GM23338 (cell line): ENCODE results near the gene CNBD2.
"Not testable (repeated sequence)": the region's sequence is repeated elsewhere in the genome, so short reads cannot be mapped to it uniquely, and the experiment has no call there.

ENCODE experiments used
- CREB1 ChIP-seq: fragments of 250-450 bp; sonication (Bioruptor Pico); IDR thresholded peaks from 2 replicates; pipeline ENCODE4 v1.5.0; 2020; ENCODE audit warnings: low read depth, mild to moderate bottlenecking, moderate library complexity
- CTCF ChIP-seq, 2 experiments: fragments of 200-600 bp in 1 of 2; sonication (generic) in 1 of 2; conservative IDR thresholded peaks; 2 replicates each; pipeline versions ENCODE4 v1.5.1 to v1.6.1; 2016 to 2017; ENCODE audit warnings: antibody characterized with exemption in 2 of 2, low read depth in 2 of 2, mild to moderate bottlenecking in 2 of 2, moderate library complexity in 1 of 2
- ETS1 ChIP-seq: IDR thresholded peaks from 2 replicates; pipeline ENCODE4 v1.6.1; 2016; ENCODE audit warnings: antibody characterized with exemption
- EZH2 ChIP-seq: fragments of 200-600 bp; sonication (generic); IDR thresholded peaks from one replicate; pipeline ENCODE4 v1.8.0; 2017; ENCODE audit warnings: antibody characterized with exemption, mild to moderate bottlenecking, low read depth; ENCODE audit not compliant: unreplicated experiment
- EZH2phosphoT487 ChIP-seq: fragments of 200-600 bp; sonication (generic); IDR thresholded peaks from one replicate; pipeline ENCODE4 v1.8.1; 2018; ENCODE audit warnings: antibody characterized with exemption; ENCODE audit not compliant: unreplicated experiment
- JUNB ChIP-seq: IDR thresholded peaks from one replicate; pipeline ENCODE4 v1.6.1; 2016; ENCODE audit warnings: antibody characterized with exemption; ENCODE audit not compliant: unreplicated experiment
- NANOG ChIP-seq: IDR thresholded peaks from 2 replicates; pipeline ENCODE4 v1.6.1; 2016; ENCODE audit warnings: antibody characterized with exemption, borderline replicate concordance
- POLR2AphosphoS5 ChIP-seq: IDR thresholded peaks from 2 replicates; pipeline ENCODE4 v1.6.1; 2016; ENCODE audit warnings: antibody characterized with exemption, low read depth
- REST ChIP-seq: IDR thresholded peaks from one replicate; pipeline ENCODE4 v1.6.1; 2018; ENCODE audit warnings: antibody characterized with exemption; ENCODE audit not compliant: unreplicated experiment
- ZNF114 ChIP-seq: fragments of 250-450 bp; sonication (Bioruptor Pico); IDR thresholded peaks from 2 replicates; pipeline ENCODE4 v1.5.0; 2020; ENCODE audit warnings: mild to moderate bottlenecking, moderate library complexity
- ZNF331 ChIP-seq: fragments of 250-450 bp; sonication (Bioruptor Pico); IDR thresholded peaks from 2 replicates; pipeline ENCODE4 v1.5.0; 2020; ENCODE audit warnings: low read depth, mild to moderate bottlenecking, moderate library complexity
- ZNF462 ChIP-seq: fragments of 250-450 bp; sonication (Bioruptor Pico); IDR thresholded peaks from 2 replicates; pipeline ENCODE4 v1.5.0; 2020; ENCODE audit warnings: mild to moderate bottlenecking, moderate library complexity

GRCh38 chr20:36053863-36054518 lies 85.6 kb downstream of the CNBD2 start:
- TF ChIP-seq CTCF (conservative IDR thresholded peaks at IDR 0.05; ENCODE audit: low read depth in 2 of 2); EZH2; POLR2AphosphoS5; JUNB; ZNF114; REST; CREB1; EZH2phosphoT487; ETS1; NANOG; ZNF331 (CRISPR knock-in tag); ZNF462: not testable (repeated sequence)
